ENCODE measurements around the gene PIGA.

The PIGA gene

GRCh38 chrX:15335135-15336022 lies at the start of gene PIGA:
TSS of gene PIGA (minus strand) at chrX:15335523. CDS start at chrX:15331930, 3,593 bp downstream.
- DNase-seq = peak; percentile 90

GRCh38 chrX:15384304-15384703 lies 49.0 kb upstream of the PIGA start, which contains the start of gene VEGFD:
TSS of gene VEGFD (minus strand) at chrX:15384413. CDS start at chrX:15383946, 467 bp downstream.
- no peak for DNase-seq

GRCh38 chrX:15382813-15383212 lies 47.5 kb upstream of the PIGA start:
- no peak for DNase-seq

- DNase-seq = no peak
Measured at GRCh38 chrX:15376956-15377355, 41.6 kb upstream of the PIGA start.

- DNase-seq = no peak
Measured at GRCh38 chrX:15373976-15374375, 38.7 kb upstream of the PIGA start.

- DNase-seq = no peak
Measured at GRCh38 chrX:15366506-15367352, 31.4 kb upstream of the PIGA start.

DNA sequence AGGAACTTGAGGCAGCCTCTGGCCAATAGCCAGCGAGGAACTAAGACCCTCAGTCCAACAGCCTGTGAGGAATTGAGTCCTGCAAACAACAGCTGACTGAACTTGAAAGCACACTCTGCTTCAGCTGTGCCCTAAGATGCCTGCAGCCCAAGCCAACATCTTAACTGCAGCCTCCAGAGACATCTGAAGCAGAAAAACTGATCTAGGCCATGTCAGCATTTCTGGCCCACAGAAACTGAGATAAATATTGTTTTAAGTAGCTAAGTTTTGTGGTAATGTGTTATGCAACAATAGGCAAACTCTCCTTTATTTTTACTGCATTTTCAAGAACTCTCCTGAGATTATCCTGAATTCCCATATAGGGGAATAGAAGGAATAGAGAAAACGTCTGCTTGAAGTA lies 24.4 kb upstream of the PIGA start:
- DNase-seq = no peak

DNA sequence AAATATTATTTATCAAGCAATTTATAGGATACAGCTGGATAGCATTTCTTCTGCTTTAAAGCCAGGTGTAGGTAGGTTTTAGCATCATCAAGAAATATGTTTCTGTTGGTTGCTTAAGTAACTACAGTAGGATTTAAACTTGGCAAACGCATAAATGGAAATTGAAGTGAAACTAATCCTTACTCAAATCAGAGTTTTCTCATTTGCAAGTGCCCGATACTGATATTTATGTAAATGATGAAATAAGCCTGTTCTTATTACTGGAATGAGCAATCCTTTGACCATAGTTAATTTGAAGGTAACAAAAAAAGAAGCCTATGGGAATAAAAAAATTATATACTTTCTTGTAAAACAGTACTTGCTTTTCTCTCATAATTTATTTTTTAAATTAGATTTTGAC lies 23.2 kb upstream of the PIGA start:
- DNase-seq = no peak

- DNase-seq = no peak
Measured at GRCh38 chrX:15356444-15356843, 21.1 kb upstream of the PIGA start.

- DNase-seq = no peak
Measured at GRCh38 chrX:15350329-15350996, 15.1 kb upstream of the PIGA start.

DNA sequence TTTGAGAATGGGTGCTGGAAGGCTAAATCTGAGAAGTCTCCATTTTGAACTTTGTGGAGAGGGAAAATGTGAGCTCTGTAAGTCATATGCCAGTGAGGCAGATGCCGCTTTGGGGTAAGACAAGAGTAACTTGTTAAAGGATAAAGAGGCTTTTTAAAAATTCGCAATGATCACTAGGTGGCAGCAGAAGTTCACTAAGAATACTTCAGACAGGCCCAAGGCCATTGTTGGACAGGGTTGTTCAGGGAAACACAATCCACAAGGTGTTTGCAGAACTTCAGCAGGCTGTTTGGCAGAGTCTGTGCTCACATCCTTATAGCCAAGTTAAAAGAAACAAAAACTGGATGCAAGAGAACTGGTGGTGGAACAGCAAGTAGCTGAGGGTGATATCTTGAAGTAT lies 13.7 kb upstream of the PIGA start:
- DNase-seq = peak; percentile 6

- DNase-seq = no peak
Measured at GRCh38 chrX:15345976-15346375, 10.7 kb upstream of the PIGA start.

GRCh38 chrX:15344106-15344505 lies 8.8 kb upstream of the PIGA start:
- no peak for DNase-seq

DNA sequence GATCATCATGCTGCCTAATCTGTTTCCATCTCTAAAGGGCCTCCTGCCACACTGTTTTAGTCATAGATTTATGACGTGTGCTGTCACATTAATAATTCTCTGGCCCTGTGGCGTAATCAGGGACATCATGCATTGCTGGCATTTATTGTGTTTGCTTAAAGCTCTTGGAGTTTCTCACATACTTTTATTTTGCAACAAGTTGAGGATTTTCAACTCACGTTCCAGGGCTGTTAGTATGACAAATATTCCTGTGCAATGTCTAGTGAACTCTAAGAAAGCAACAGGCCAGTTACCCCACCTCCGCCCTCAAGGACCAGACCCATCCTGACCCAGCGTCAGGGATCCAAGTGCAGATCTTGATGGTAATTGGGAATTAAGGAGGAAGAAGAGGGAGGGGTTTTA lies 7.8 kb upstream of the PIGA start:
- DNase-seq = no peak

- DNase-seq = no peak
Measured at GRCh38 chrX:15340867-15341266, 5.5 kb upstream of the PIGA start.

- peak; percentile 34 for DNase-seq
Measured at GRCh38 chrX:15336023-15336413, 695 bp upstream of the PIGA start.

- DNase-seq = peak; percentile 3
Measured at GRCh38 chrX:15334561-15334960, 762 bp downstream of the PIGA start.

- no peak for DNase-seq
Measured at GRCh38 chrX:15328821-15329220, 6.5 kb downstream of the PIGA start.

- no peak for DNase-seq
Measured at GRCh38 chrX:15328131-15328530, 7.2 kb downstream of the PIGA start.

GRCh38 chrX:15322472-15322871 lies 12.9 kb downstream of the PIGA start:
- DNase-seq = no peak

GRCh38 chrX:15322072-15322471 lies 13.3 kb downstream of the PIGA start:
- DNase-seq = no peak

- DNase-seq = no peak
Measured at GRCh38 chrX:15321447-15321846, 13.9 kb downstream of the PIGA start.

GRCh38 chrX:15320297-15320696 lies 15.0 kb downstream of the PIGA start:
- DNase-seq = no peak

All from stimulated activated CD4-positive, alpha-beta T cell treated with anti-CD3 and anti-CD28 coated beads, Interleukin-4, amount 100 ng/mL, for 24 hours (primary cell).